Ishikawa (cell line): ENCODE data around the gene TESPA1.

Experiments used
- CEBPB ChIP-seq: IDR thresholded peaks from 2 replicates; pipeline ENCODE4 v1.6.1; 2012
- CREB1 ChIP-seq: IDR thresholded peaks from 2 replicates; pipeline ENCODE4 v1.6.1; 2012; ENCODE audit warnings: low read depth
- EGR1 ChIP-seq: IDR thresholded peaks from 2 replicates; pipeline ENCODE4 v1.6.1; 2012
- EP300 ChIP-seq: IDR thresholded peaks from 2 replicates; pipeline ENCODE4 v1.6.1; 2012; ENCODE audit warnings: borderline replicate concordance
- FOXM1 ChIP-seq: IDR thresholded peaks from 2 replicates; pipeline ENCODE4 v1.6.1; 2012; ENCODE audit warnings: low read depth, borderline replicate concordance
- MAX ChIP-seq: IDR thresholded peaks from 2 replicates; pipeline ENCODE4 v1.6.1; 2012
- NFIC ChIP-seq: IDR thresholded peaks from 2 replicates; pipeline ENCODE4 v1.6.1; 2012
- RAD21 ChIP-seq: IDR thresholded peaks from 2 replicates; pipeline ENCODE4 v1.6.1; 2012; ENCODE audit warnings: low read depth
- REST ChIP-seq: IDR thresholded peaks from 2 replicates; pipeline ENCODE4 v1.6.1; 2012; ENCODE audit warnings: low read depth, mild to moderate bottlenecking
- TAF1 ChIP-seq: IDR thresholded peaks from 2 replicates; pipeline ENCODE4 v1.6.1; 2012; ENCODE audit warnings: low read depth, mild to moderate bottlenecking
- TCF12 ChIP-seq: IDR thresholded peaks from 2 replicates; pipeline ENCODE4 v1.6.1; 2012; ENCODE audit warnings: low read depth
- USF1 ChIP-seq: IDR thresholded peaks from 2 replicates; pipeline ENCODE4 v1.6.1; 2012
- YY1 ChIP-seq: IDR thresholded peaks from 2 replicates; pipeline ENCODE4 v1.6.1; 2012; ENCODE audit warnings: low read depth
- ZBTB7A ChIP-seq: IDR thresholded peaks from 2 replicates; pipeline ENCODE4 v1.6.1; 2012; ENCODE audit warnings: low read depth

- no peak for TF ChIP-seq CREB1
- peak; percentile 11; the same call in 1 of the 2 replicates for TF ChIP-seq RAD21
- no peak for TF ChIP-seq MAX
- TF ChIP-seq EGR1, result no peak
- TF ChIP-seq EP300, result no peak
- TF ChIP-seq YY1, result no peak
- TF ChIP-seq USF1, result no peak
- no peak for TF ChIP-seq FOXM1
- TF ChIP-seq TCF12, result no peak
- TF ChIP-seq NFIC, result no peak
- no peak for TF ChIP-seq CEBPB
- TF ChIP-seq TAF1, result no peak
- no peak for TF ChIP-seq ZBTB7A
- TF ChIP-seq REST, result no peak
These were observed 49.2 kb downstream of the TESPA1 start for GRCh38 chr12:54935235-54935951.
